Pancreas (tissue), 10 donors: ENCODE measurements around the gene APBB1IP. TPM values are rescaled to one million over a fixed set of nuclear protein-coding genes. Genes with fewer than 3 reads are reported as not detected.

Source experiments
- ATAC-seq, 4 donors: fragments of 200-7000 bp; cut with Tn5 transposase; one replicate each; pipeline versions ENCODE4 v1.8.0 to v1.9.1; 2020; ENCODE audit warnings: mild to moderate bottlenecking in 4 of 4, moderate library complexity in 4 of 4
- DNase-seq, 6 donors: peaks; one replicate each; pipeline ENCODE4 v3.0.0-alpha.2; 2020
- FAIRE-seq: peaks from 2 replicates; lab custom pipeline; 2012; peaks lifted over from hg19 to GRCh38; lab: Jason Lieb, UNC
- H3K27ac ChIP-seq, 4 donors: fragments of 200-600 bp; sonication (generic); 1 replicate in 3 of 4; 2 replicates in 1 of 4; pipeline versions ENCODE4 v1.5.0 to v1.8.0; 2020
- H3K27me3 ChIP-seq, 4 donors: fragments of 200-600 bp; one replicate each; pipeline ENCODE4 v1.8.0; 2021
- H3K36me3 ChIP-seq, 3 donors: fragments of 200-600 bp; sonication (generic) in 1 of 3; one replicate each; pipeline versions ENCODE4 v1.5.0 to v1.8.0; 2020 to 2021
- H3K4me1 ChIP-seq, 3 donors: fragments of 200-600 bp; one replicate each; pipeline ENCODE4 v1.8.0; 2021
- H3K4me3 ChIP-seq, 4 donors: fragments of 200-600 bp; sonication (generic) in 2 of 4; one replicate each; pipeline versions ENCODE4 v1.5.0 to v1.8.0; 2020 to 2021
- H3K9me3 ChIP-seq, 4 donors: fragments of 200-600 bp; one replicate each; pipeline ENCODE4 v1.8.0; 2021
- CTCF ChIP-seq, 4 donors: fragments of 200-600 bp; sonication (generic) in 3 of 4; IDR thresholded peaks; one replicate each; pipeline versions ENCODE4 v1.5.0 to v1.8.0; 2021; ENCODE audit warnings: antibody characterized with exemption in 4 of 4
- WGBS, 2 donors: extraction: QIAGEN DNeasy Blood & Tissue Kit; methylation state at CpG; one replicate each; pipeline ENCODE4 v1.1.7; 2013; 5-methylcytosine and 5-hydroxymethylcytosine counted together
- intact Hi-C, 3 donors: fragments of 100-400 bp; cut with DNase I; formaldehyde crosslinking; loops; one replicate each; pipeline versions ENCODE4 v1.11.1 to v1.14.2; 2022
- polyA plus RNA-seq, 2 donors: library from polyadenylated mRNA; stranded (reverse); fragments of 200-250 nt; gene quantifications; one replicate each; pipeline ENCODE4 v1.2.3, GENCODE V29; 2013
- total RNA-seq, 6 donors: library from RNA; stranded (reverse); fragmentation: NEBNext Ultra II Directional in 4 of 6; extraction: Animal tissue kit (Norgen Biotek cat#: 25700) in 4 of 6; gene quantifications; one replicate each; pipeline versions ENCODE4 v1.2.1 to v1.2.4, GENCODE V29; 2021 to 2023
- donor health status: healthy with polysubstance abuse.
- donor health status: DM: no; HTN: no; CAD: no; lungs with moderate emphysema.
- donor health status: DM: no; HTN: no; CAD: no.
- donor health status: control.
- donor health status: control.
- donor health status: Bipolar disorder and iron deficiency.
- donor health status: DM: yes; HTN: yes; CAD: no.
- donor health status: DM: no; HTN: no; CAD: no.
- donor health status: DM: no; HTN: no; CAD: no.
- donor health status: DM: yes; HTN: yes; CAD: no.

The APBB1IP gene
- total and polyA plus RNA-seq, 8 donors, result 0.93 to 12.3 (median 2.2) TPM

GRCh38 chr10:26436848-26437247 is 1.3 kb upstream of the APBB1IP start:
- intact Hi-C loops, result no loop called here
- H3K27ac ChIP-seq, result no peak overlapping the region
- no peak overlapping the region for H3K4me3 ChIP-seq

GRCh38 chr10:26438534-26439341 is 597 bp downstream of the APBB1IP start:
- TF ChIP-seq CTCF (IDR thresholded peaks at IDR 0.05), result no peak
- FAIRE-seq (no peak), ATAC-seq (peak in 3 of 4 donors; percentile 67 to 78 (median 73)), DNase-seq (peak in 5 of 6 donors; percentile 10 to 66 (median 34))
- Histone ChIP-seq H3K4me3 (peak overlapping the region; percentile 8 to 46 (median 20)), H3K4me1 (no peaks in the 10 kb centered on the region), H3K27ac (peak overlapping the region in 3 of 4 donors; percentile 18 to 76 (median 68)), H3K27me3 (no peaks in the 10 kb centered on the region), H3K36me3 (no peaks in the 10 kb centered on the region), H3K9me3 (no peaks in the 10 kb centered on the region)
- 5 to 11% methylated on average over 53 to 59 of the region's 59 CpGs for WGBS, 2 donors
- intact Hi-C loops, result no loop called here

More at GRCh38 chr10:26436848-26437247, 1.3 kb upstream of the APBB1IP start:
- TF ChIP-seq CTCF (IDR thresholded peaks at IDR 0.05), result no peak
- Histone ChIP-seq H3K9me3 (no peaks in the 10 kb centered on the region), H3K4me1 (no peaks in the 10 kb centered on the region), H3K27me3 (no peaks in the 10 kb centered on the region), H3K36me3 (no peaks in the 10 kb centered on the region)
- no peak for ATAC-seq
- no peak for FAIRE-seq
- 23 to 40% methylated on average over 2 of the region's 2 CpGs for WGBS, 2 donors
- DNase-seq, result no peak

GRCh38 chr10:26439406-26440087 is 1.4 kb downstream of the APBB1IP start:
- ATAC-seq (no peak), FAIRE-seq (no peak)

GRCh38 chr10:26440088-26440470 is 1.9 kb downstream of the APBB1IP start:
- no peak for TF ChIP-seq CTCF (IDR thresholded peaks at IDR 0.05)
- Histone ChIP-seq H3K9me3 (no peaks in the 10 kb centered on the region), H3K4me1 (no peaks in the 10 kb centered on the region), H3K27ac (peak overlapping the region in 1 of 4 donors; percentile 76), H3K4me3 (peak overlapping the region in 1 of 4 donors; percentile 46), H3K27me3 (no peaks in the 10 kb centered on the region), H3K36me3 (no peaks in the 10 kb centered on the region)
- no peak for FAIRE-seq
- 6 to 8% methylated on average over 1 of the region's 1 CpG for WGBS, 2 donors
- DNase-seq, result no peak
- ATAC-seq, result no peak
- intact Hi-C loops, result no loop called here

More at GRCh38 chr10:26439406-26440087, 1.4 kb downstream of the APBB1IP start:
- H3K27ac ChIP-seq, result peak overlapping the region in 2 of 4 donors; percentile 68 to 76
- H3K27me3 ChIP-seq, result no peaks in the 10 kb centered on the region
- H3K4me3 ChIP-seq, result peak overlapping the region in 1 of 4 donors; percentile 46
- WGBS, 2 donors, result 51 to 65% methylated on average over 14 of the region's 14 CpGs
- no peaks in the 10 kb centered on the region for H3K36me3 ChIP-seq
- no peak for DNase-seq
- intact Hi-C loops, result no loop called here
- no peaks in the 10 kb centered on the region for H3K4me1 ChIP-seq
- TF ChIP-seq CTCF (IDR thresholded peaks at IDR 0.05), result no peak
- H3K9me3 ChIP-seq, result no peaks in the 10 kb centered on the region
